Measurements from ENCODE around the gene AQP4. TPM values are rescaled to one million over a fixed set of nuclear protein-coding genes. Genes with fewer than 3 reads are reported as not detected.

The AQP4 gene
- total and polyA plus RNA-seq, 4 donors, result 0.07 to 0.42 (median 0.34) TPM

- Histone ChIP-seq H3K36me3 (ENCODE audit: control insufficient read depth in 4 of 4, insufficient read depth in 3 of 4, low read depth in 1 of 4, low read length in 3 of 4) (no peaks in the 10 kb centered on the region), H3K9me3 (ENCODE audit: control insufficient read depth in 4 of 4, low read length in 3 of 4) (no peaks in the 10 kb centered on the region), H3K27ac (ENCODE audit: low read depth in 1 of 2, low read length in 2 of 2) (no peak overlapping the region), H3K4me3 (ENCODE audit: low read depth in 1 of 3, low read length in 3 of 3) (no peak overlapping the region), H3K9ac (ENCODE audit: low read depth in 1 of 2, low read length in 2 of 2) (no peak overlapping the region), H3K27me3 (ENCODE audit: control insufficient read depth in 4 of 4, insufficient read depth in 4 of 4, low read length in 3 of 4) (no peaks in the 10 kb centered on the region), H3K4me1 (ENCODE audit: control insufficient read depth in 4 of 4, insufficient read depth in 4 of 4, low read length in 3 of 4) (peaks cover 0 to 8% (median 5%) of the 10 kb centered on the region in 4 donors)
- no peak for DNase-seq (ENCODE audit: low spot score)
- WGBS, result 86% methylated on average over 5 of the region's 5 CpGs
- no peak for TF ChIP-seq CTCF (IDR thresholded peaks at IDR 0.05; ENCODE audit: low read depth, low read length, missing input control)
- no peak for TF ChIP-seq FOXA2 (IDR thresholded peaks at IDR 0.05)
- TF ChIP-seq YY1 (IDR thresholded peaks at IDR 0.05), result no peak
- TF ChIP-seq RXRA (IDR thresholded peaks at IDR 0.05), result no peak
- no peak for TF ChIP-seq EGR1 (IDR thresholded peaks at IDR 0.05; ENCODE audit: low read depth in 2 of 2)
- TF ChIP-seq SP1 (IDR thresholded peaks at IDR 0.05), result no peak
- TF ChIP-seq, protein P1, sequence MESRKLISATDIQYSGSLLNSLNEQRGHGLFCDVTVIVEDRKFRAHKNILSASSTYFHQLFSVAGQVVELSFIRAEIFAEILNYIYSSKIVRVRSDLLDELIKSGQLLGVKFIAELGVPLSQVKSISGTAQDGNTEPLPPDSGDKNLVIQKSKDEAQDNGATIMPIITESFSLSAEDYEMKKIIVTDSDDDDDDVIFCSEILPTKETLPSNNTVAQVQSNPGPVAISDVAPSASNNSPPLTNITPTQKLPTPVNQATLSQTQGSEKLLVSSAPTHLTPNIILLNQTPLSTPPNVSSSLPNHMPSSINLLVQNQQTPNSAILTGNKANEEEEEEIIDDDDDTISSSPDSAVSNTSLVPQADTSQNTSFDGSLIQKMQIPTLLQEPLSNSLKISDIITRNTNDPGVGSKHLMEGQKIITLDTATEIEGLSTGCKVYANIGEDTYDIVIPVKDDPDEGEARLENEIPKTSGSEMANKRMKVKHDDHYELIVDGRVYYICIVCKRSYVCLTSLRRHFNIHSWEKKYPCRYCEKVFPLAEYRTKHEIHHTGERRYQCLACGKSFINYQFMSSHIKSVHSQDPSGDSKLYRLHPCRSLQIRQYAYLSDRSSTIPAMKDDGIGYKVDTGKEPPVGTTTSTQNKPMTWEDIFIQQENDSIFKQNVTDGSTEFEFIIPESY (IDR thresholded peaks at IDR 0.05), result no peak
- no peak for TF ChIP-seq JUND (IDR thresholded peaks at IDR 0.05)
- TF ChIP-seq ATF3 (IDR thresholded peaks at IDR 0.05), result no peak
- TF ChIP-seq, protein P2, sequence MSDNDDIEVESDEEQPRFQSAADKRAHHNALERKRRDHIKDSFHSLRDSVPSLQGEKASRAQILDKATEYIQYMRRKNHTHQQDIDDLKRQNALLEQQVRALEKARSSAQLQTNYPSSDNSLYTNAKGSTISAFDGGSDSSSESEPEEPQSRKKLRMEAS (IDR thresholded peaks at IDR 0.05), result no peak
- no peak for TF ChIP-seq NR2F2 (IDR thresholded peaks at IDR 0.05)
- TF ChIP-seq TAF1 (conservative IDR thresholded peaks at IDR 0.05), result no peak
- no peak for TF ChIP-seq HNF4A (conservative IDR thresholded peaks at IDR 0.05)
- TF ChIP-seq HNF4G (IDR thresholded peaks at IDR 0.05), result no peak
- TF ChIP-seq FOXA1 (IDR thresholded peaks at IDR 0.05), result no peak
- TF ChIP-seq REST (IDR thresholded peaks at IDR 0.05), result no peak
- no peak for TF ChIP-seq RAD21 (IDR thresholded peaks at IDR 0.05)
- no peak for TF ChIP-seq GABPA (IDR thresholded peaks at IDR 0.05 in 1 of 2, conservative IDR thresholded peaks at IDR 0.05 in 1 of 2)
Measured at GRCh38 chr18:26862084-26862483, 3.4 kb downstream of the AQP4 start.

Measured in liver (tissue), 9 donors.